OCI-LY7 (cell line): ENCODE results near the gene EML6. TPM values are rescaled to one million over a fixed set of nuclear protein-coding genes. Genes with fewer than 3 reads are reported as not detected.
A peak's percentile ranks its signal among the peaks of the same experiment; 100 is the strongest.

Experiments
- BruUV-seq: library from RNA; stranded (reverse); fragments of 400-500 nt; replicated peaks from 2 replicates; lab custom pipeline; 2021; lab: Mats Ljungman, UMichigan
- CTCF ChIA-PET: fragments of 300-600 bp; sonication (Branson Sonifier 250); formaldehyde crosslinking; loops from one replicate; lab custom pipeline; 2022; ENCODE audit warnings: antibody characterized with exemption; ENCODE audit not compliant: unreplicated experiment; lab: Charles Lee
- POLR2A ChIA-PET: fragments of 300-600 bp; sonication (Branson Sonifier 250); formaldehyde crosslinking; loops from one replicate; lab custom pipeline; 2022; ENCODE audit warnings: antibody characterized with exemption; lab: Charles Lee
- DNase-seq: peaks from one replicate; pipeline ENCODE4 v3.0.0-alpha.2; 2015; ENCODE audit warnings: low spot score
- H2AFZ ChIP-seq: fragments of 200-600 bp; sonication (generic), shearing (Covaris generic); 2 replicates; pipeline ENCODE4 v1.6.1; 2014; ENCODE audit warnings: mild to moderate bottlenecking, antibody characterized with exemption, low read length, moderate library complexity
- H3K27ac ChIP-seq: fragments of 200-600 bp; sonication (generic); 2 replicates; pipeline ENCODE4 v1.5.1; 2014; ENCODE audit warnings: mixed run types, low read depth, mild to moderate bottlenecking, moderate library complexity, low read length, inconsistent platforms; ENCODE audit not compliant: poor library complexity, severe bottlenecking
- H3K36me3 ChIP-seq: fragments of 200-600 bp; sonication (generic); 2 replicates; pipeline ENCODE4 v1.6.1; 2014; ENCODE audit warnings: mild to moderate bottlenecking, antibody characterized with exemption, low read length, moderate library complexity, mixed read lengths; ENCODE audit not compliant: insufficient read depth
- H3K4me1 ChIP-seq: fragments of 200-600 bp; sonication (generic); 2 replicates; pipeline ENCODE4 v1.5.1; 2014; ENCODE audit warnings: mild to moderate bottlenecking, low read length; ENCODE audit not compliant: insufficient read depth, poor library complexity, severe bottlenecking
- H3K4me2 ChIP-seq: fragments of 200-600 bp; sonication (generic); 2 replicates; pipeline ENCODE4 v1.6.1; 2014; ENCODE audit warnings: mild to moderate bottlenecking, low read length
- H3K4me3 ChIP-seq: fragments of 200-600 bp; sonication (generic); 2 replicates; pipeline ENCODE4 v1.5.1; 2014; ENCODE audit warnings: mild to moderate bottlenecking, low read depth, low read length; ENCODE audit not compliant: poor library complexity, severe bottlenecking
- H3K79me2 ChIP-seq: fragments of 200-600 bp; sonication (generic); 2 replicates; pipeline ENCODE4 v1.6.1; 2016; ENCODE audit warnings: low read depth, mild to moderate bottlenecking, low read length, moderate library complexity, mixed read lengths; ENCODE audit not compliant: insufficient read depth
- H3K9me2 ChIP-seq: fragments of 200-600 bp; sonication (generic); 2 replicates; pipeline ENCODE4 v1.6.1; 2016; ENCODE audit warnings: mild to moderate bottlenecking, low read length, mixed read lengths; ENCODE audit not compliant: insufficient read depth
- H3K9me3 ChIP-seq: fragments of 200-600 bp; sonication (generic); 2 replicates; pipeline ENCODE4 v1.6.1; 2014; ENCODE audit warnings: mild to moderate bottlenecking, mixed run types, low read length, mixed read lengths
- H4K20me1 ChIP-seq: fragments of 200-600 bp; sonication (generic); 2 replicates; pipeline ENCODE4 v1.6.1; 2014; ENCODE audit warnings: mild to moderate bottlenecking, antibody characterized with exemption, low read length, moderate library complexity, mixed read lengths; ENCODE audit not compliant: insufficient read depth
- CTCF ChIP-seq: fragments of 200-600 bp; sonication (generic); conservative IDR thresholded peaks from 2 replicates; pipeline ENCODE4 v1.5.1; 2014; ENCODE audit warnings: mild to moderate bottlenecking, antibody characterized with exemption, low read length, moderate library complexity, mixed read lengths
- EZH2phosphoT487 ChIP-seq: fragments of 200-600 bp; sonication (generic); IDR thresholded peaks from 2 replicates; pipeline ENCODE4 v1.6.1; 2018; ENCODE audit warnings: low read depth, borderline replicate concordance, mild to moderate bottlenecking, mixed run types, antibody characterized with exemption, low read length, moderate library complexity, mixed read lengths
- intact Hi-C: fragments of 100-400 bp; cut with micrococcal nuclease; formaldehyde crosslinking; loops from one replicate; pipeline ENCODE4 v1.10.0; 2022; ENCODE audit not compliant: unreplicated experiment
- total RNA-seq, 2 experiments: library from RNA; depleted of rRNA in 1 of 2; stranded (reverse); fragments of >200 nt in 1 of 2; shearing (Covaris generic) in 1 of 2; gene quantifications; 2 replicates each; pipeline ENCODE4 v1.2.3, GENCODE V29; 2014 to 2022

EML6 gene
- total RNA-seq, 2 experiments from 2014 or later: 310 to 367 TPM

- Histone ChIP-seq H3K27ac (peak overlapping the region; percentile 46), H3K79me2 (no peaks in the 10 kb centered on the region; the same call in 1 of the 2 replicates), H4K20me1 (no peaks in the 10 kb centered on the region), H3K36me3 (peaks cover 94% of the 10 kb centered on the region), H3K9me2 (no peaks in the 10 kb centered on the region), H3K4me2 (peak overlapping the region; percentile 30), H3K4me3 (no peak overlapping the region), H2AFZ (no peak overlapping the region), H3K9me3 (no peaks in the 10 kb centered on the region), H3K4me1 (peaks cover 16% of the 10 kb centered on the region)
- BruUV-seq: TSS peak; percentile 8
- intact Hi-C loops: no loop called here
- ChIA-PET CTCF (no interaction called here), POLR2A (interaction anchor here (0.7 to 1.3 kb wide), 4 partner anchors 27 to 89 kb away, joined by 3 to 5 read pairs (median 4); no protein-coding TSS in a partner anchor)
- no peak for DNase-seq
- TF ChIP-seq EZH2phosphoT487 (no peak), CTCF (no peak)
Observed at GRCh38 chr2:54845094-54845493, 121.6 kb downstream of the EML6 start.

GRCh38 chr2:54845514-54845913 lies 122.1 kb downstream of the EML6 start:
- no peak for DNase-seq
- H3K4me1 ChIP-seq: peaks cover 16% of the 10 kb centered on the region
- BruUV-seq: no TSS peak
- no peaks in the 10 kb centered on the region for H3K9me3 ChIP-seq
- peak overlapping the region; percentile 30 for H3K4me2 ChIP-seq
- H3K79me2 ChIP-seq: no peaks in the 10 kb centered on the region
- H3K9me2 ChIP-seq: no peaks in the 10 kb centered on the region
- POLR2A ChIA-PET: interaction anchor here (0.7 kb wide), 1 partner anchor 12 kb away, joined by 4 read pairs; no protein-coding TSS in a partner anchor
- CTCF ChIA-PET: no interaction called here
- TF ChIP-seq EZH2phosphoT487: no peak
- TF ChIP-seq CTCF: no peak
- H3K27ac ChIP-seq: peak overlapping the region; percentile 46
- H3K36me3 ChIP-seq: peaks cover 94% of the 10 kb centered on the region
- intact Hi-C loops: no loop called here
- H2AFZ ChIP-seq: no peak overlapping the region
- H4K20me1 ChIP-seq: no peaks in the 10 kb centered on the region
- no peak overlapping the region for H3K4me3 ChIP-seq

GRCh38 chr2:54850171-54851122 lies 127.0 kb downstream of the EML6 start:
- H3K4me3 ChIP-seq: no peak overlapping the region
- ChIA-PET POLR2A (interaction anchor here (1.7 kb wide), 1 partner anchor 10 kb away, joined by 5 read pairs; no protein-coding TSS in a partner anchor), CTCF (no interaction called here)
- no peaks in the 10 kb centered on the region for H3K9me3 ChIP-seq
- no peak for DNase-seq
- H3K36me3 ChIP-seq: peaks cover 96% of the 10 kb centered on the region
- no peaks in the 10 kb centered on the region for H4K20me1 ChIP-seq
- no peaks in the 10 kb centered on the region; the same call in 1 of the 2 replicates for H3K79me2 ChIP-seq
- TSS peak; percentile 4 for BruUV-seq
- no peaks in the 10 kb centered on the region for H3K9me2 ChIP-seq
- H3K4me2 ChIP-seq: no peak overlapping the region
- no peak overlapping the region for H3K27ac ChIP-seq
- no peak for TF ChIP-seq CTCF
- TF ChIP-seq EZH2phosphoT487: no peak
- peaks cover 3% of the 10 kb centered on the region for H3K4me1 ChIP-seq
- no peak overlapping the region for H2AFZ ChIP-seq
- intact Hi-C loops: no loop called here
